OCI-LY1 (cell line): ENCODE measurements around the gene MUC6.

ENCODE experiments used
- EZH2 ChIP-seq: fragments of 200-600 bp; sonication (generic), shearing (Covaris generic); IDR thresholded peaks from 2 replicates; pipeline ENCODE4 v1.8.0; 2017; ENCODE audit warnings: borderline replicate concordance, mixed run types, mild to moderate bottlenecking, antibody characterized with exemption, low read length, moderate library complexity, mixed read lengths
- TF ChIP-seq, protein P1 (sequence below): fragments of 200-600 bp; sonication (generic), shearing (Covaris generic); IDR thresholded peaks from 2 replicates; pipeline ENCODE4 v1.5.1; 2017; ENCODE audit warnings: mild to moderate bottlenecking, antibody characterized with exemption, low read length, moderate library complexity, mixed read lengths

DNA sequence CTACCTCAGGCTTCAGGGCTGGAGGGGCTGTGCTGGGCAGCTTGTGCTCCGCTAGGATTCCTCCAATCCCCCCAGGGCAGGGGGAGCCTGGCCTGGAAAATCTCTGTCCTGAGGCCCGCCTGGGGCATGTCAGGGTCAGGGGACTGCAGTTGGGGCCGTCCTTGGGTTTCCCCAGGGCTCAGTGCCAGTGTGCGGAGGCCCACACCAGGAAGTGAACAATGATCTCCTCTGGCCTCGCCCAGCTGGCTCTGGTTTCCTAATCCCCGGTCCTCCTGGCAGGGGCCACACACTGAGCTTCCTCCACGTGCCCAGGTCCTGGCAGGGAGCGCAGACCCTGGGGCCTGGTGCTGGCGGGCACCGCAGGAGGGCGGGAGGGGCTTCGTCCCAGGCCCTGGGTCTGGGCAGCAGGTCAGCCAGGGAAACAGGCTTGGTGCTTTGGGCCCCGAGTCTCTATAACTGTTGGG is 36.8 kb upstream of the MUC6 start:
- TF ChIP-seq, protein P1, sequence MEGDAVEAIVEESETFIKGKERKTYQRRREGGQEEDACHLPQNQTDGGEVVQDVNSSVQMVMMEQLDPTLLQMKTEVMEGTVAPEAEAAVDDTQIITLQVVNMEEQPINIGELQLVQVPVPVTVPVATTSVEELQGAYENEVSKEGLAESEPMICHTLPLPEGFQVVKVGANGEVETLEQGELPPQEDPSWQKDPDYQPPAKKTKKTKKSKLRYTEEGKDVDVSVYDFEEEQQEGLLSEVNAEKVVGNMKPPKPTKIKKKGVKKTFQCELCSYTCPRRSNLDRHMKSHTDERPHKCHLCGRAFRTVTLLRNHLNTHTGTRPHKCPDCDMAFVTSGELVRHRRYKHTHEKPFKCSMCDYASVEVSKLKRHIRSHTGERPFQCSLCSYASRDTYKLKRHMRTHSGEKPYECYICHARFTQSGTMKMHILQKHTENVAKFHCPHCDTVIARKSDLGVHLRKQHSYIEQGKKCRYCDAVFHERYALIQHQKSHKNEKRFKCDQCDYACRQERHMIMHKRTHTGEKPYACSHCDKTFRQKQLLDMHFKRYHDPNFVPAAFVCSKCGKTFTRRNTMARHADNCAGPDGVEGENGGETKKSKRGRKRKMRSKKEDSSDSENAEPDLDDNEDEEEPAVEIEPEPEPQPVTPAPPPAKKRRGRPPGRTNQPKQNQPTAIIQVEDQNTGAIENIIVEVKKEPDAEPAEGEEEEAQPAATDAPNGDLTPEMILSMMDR = no peak
- no peak for TF ChIP-seq EZH2
